GM19240 (cell line): ENCODE data around the gene IRF8.

Source experiments
- DNase-seq: peaks from one replicate; pipeline ENCODE4 v3.0.0; 2011; ENCODE audit warnings: low spot score; ENCODE audit not compliant: insufficient read length

IRF8 gene

GRCh38 chr16:85912211-85912974 is 13.4 kb downstream of the IRF8 start:
- no peak for DNase-seq

- DNase-seq: no peak
These were observed 14.2 kb downstream of the IRF8 start for GRCh38 chr16:85913141-85913601.

GRCh38 chr16:85913688-85914422 is 14.9 kb downstream of the IRF8 start:
- no peak for DNase-seq

GRCh38 chr16:85914423-85914794 is 15.4 kb downstream of the IRF8 start:
- no peak for DNase-seq

GRCh38 chr16:85915125-85915845 is 16.3 kb downstream of the IRF8 start:
- no peak for DNase-seq

GRCh38 chr16:85916141-85916890 is 17.4 kb downstream of the IRF8 start:
- DNase-seq: no peak

- DNase-seq: no peak
These were observed 18.1 kb downstream of the IRF8 start for GRCh38 chr16:85917012-85917411.

- no peak for DNase-seq
These were observed 19.0 kb downstream of the IRF8 start for GRCh38 chr16:85917959-85918358.

- no peak for DNase-seq
These were observed 19.5 kb downstream of the IRF8 start for GRCh38 chr16:85918436-85918835.

GRCh38 chr16:85919271-85920267 is 20.6 kb downstream of the IRF8 start:
- DNase-seq: no peak

- no peak for DNase-seq
These were observed 22.1 kb downstream of the IRF8 start for GRCh38 chr16:85921026-85921425.

- DNase-seq: no peak
These were observed 24.4 kb downstream of the IRF8 start for GRCh38 chr16:85923153-85924021.

GRCh38 chr16:85924675-85925074 is 25.7 kb downstream of the IRF8 start:
- no peak for DNase-seq

- no peak for DNase-seq
These were observed 27.4 kb downstream of the IRF8 start for GRCh38 chr16:85926370-85926769.

GRCh38 chr16:85927371-85927770 is 28.4 kb downstream of the IRF8 start:
- DNase-seq: no peak

GRCh38 chr16:85927959-85928358 is 29.0 kb downstream of the IRF8 start:
- DNase-seq: no peak

GRCh38 chr16:85928401-85928820 is 29.4 kb downstream of the IRF8 start:
- DNase-seq: no peak

GRCh38 chr16:85929259-85929721 is 30.3 kb downstream of the IRF8 start:
- DNase-seq: no peak

- DNase-seq: no peak
These were observed 31.3 kb downstream of the IRF8 start for GRCh38 chr16:85930301-85930700.
